Keratinocyte (primary cell): ENCODE data around the gene TBC1D9B.

Experiments
- CTCF ChIP-seq, 3 experiments: IDR thresholded peaks in 1 of 3; conservative IDR thresholded peaks in 1 of 3; optimal IDR thresholded peaks in 1 of 3; 2 replicates in 2 of 3; 3 replicates in 1 of 3; pipeline versions ENCODE3 to v1.5.1; 2011; ENCODE audit warnings: low read length in 3 of 3, mild to moderate bottlenecking in 3 of 3, moderate library complexity in 2 of 3, control low read depth in 1 of 3, inconsistent platforms in 1 of 3; ENCODE audit not compliant: insufficient read depth in 2 of 3; ENCODE audit errors: extremely low read depth in 1 of 3
- EZH2 ChIP-seq: IDR thresholded peaks from one replicate; pipeline ENCODE4 v1.6.1; 2012; ENCODE audit warnings: inconsistent platforms, mild to moderate bottlenecking, low read length, moderate library complexity

- TF ChIP-seq CTCF (optimal IDR thresholded peaks at IDR 0.05 in 1 of 3, IDR thresholded peaks at IDR 0.05 in 1 of 3, conservative IDR thresholded peaks at IDR 0.05 in 1 of 3; ENCODE audit: extremely low read depth in 1 of 3, insufficient read depth in 2 of 3, low read length in 3 of 3) (no peak), EZH2 (no peak)
These were observed 4.9 kb downstream of the TBC1D9B start for GRCh38 chr5:179902763-179903158.
